GM18498 (cell line): ENCODE measurements around the gene MSL3B.
A peak's percentile ranks its signal among the peaks of the same experiment; 100 is the strongest.
"Not testable (repeated sequence)": the region's sequence is repeated elsewhere in the genome, so short reads cannot be mapped to it uniquely, and the experiment has no call there.

Experiments used
- ATAC-seq: cut with Tn5 transposase; IDR thresholded peaks from one replicate; pipeline ENCODE4 v1.9.1; 2021; ENCODE audit warnings: mild to moderate bottlenecking, moderate library complexity; ENCODE audit not compliant: unreplicated experiment

Gene MSL3B

DNA sequence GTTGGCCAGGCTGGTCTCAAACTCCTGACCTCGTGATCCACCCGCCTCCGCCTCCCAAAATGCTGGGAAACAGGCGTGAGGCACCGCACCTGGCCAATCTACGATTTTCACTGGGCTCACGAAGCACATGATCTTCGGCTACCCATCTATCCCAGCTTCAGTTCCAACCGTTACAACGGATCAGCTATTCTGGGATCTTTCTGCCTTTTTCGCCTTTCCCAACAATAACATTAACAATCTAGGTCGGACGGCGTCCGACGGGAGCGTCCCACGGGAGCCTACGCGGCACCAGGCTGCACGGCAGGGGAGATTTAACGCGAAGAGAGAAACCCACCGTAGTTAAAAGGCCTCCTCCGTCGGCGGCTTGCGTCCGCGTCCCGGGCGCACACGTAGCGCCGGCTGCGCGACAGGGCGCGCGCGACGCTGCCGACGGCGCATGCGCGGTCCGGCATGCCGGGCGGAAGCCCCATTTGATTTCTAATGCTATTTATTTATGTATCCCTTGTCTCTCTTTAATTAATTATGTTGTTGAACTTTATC is at the start of gene MSL3B:
Gene MSL3B (minus strand): TSS at position 394 of the 540 bp plus-strand sequence.
- ATAC-seq: peak; percentile 72

DNA sequence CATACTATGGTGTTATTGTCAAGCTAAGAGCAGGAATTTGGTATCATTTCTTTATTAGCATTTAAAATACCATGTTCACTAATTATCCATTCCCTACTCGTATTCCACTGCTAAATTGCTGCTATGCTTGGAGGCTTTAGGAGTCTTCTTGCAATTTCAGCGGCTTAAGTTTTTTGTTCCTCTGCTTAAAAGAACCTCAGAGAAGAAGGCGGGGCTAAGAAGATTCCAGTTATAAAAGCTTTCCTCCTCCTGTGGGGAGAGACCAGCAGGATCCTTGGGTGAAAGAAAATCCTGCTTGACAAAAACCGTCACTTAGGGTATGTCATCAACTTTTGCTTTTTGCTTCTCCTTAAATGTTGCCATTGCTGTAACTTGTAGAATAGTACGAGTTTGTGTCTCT is 48.9 kb upstream of the MSL3B start, which contains the start of gene TRPM8:
Gene TRPM8 (plus strand): TSS at position 258 of the 400 bp plus-strand sequence. CDS start 9,165 bp downstream, outside the sequence.
- no peak for ATAC-seq

DNA sequence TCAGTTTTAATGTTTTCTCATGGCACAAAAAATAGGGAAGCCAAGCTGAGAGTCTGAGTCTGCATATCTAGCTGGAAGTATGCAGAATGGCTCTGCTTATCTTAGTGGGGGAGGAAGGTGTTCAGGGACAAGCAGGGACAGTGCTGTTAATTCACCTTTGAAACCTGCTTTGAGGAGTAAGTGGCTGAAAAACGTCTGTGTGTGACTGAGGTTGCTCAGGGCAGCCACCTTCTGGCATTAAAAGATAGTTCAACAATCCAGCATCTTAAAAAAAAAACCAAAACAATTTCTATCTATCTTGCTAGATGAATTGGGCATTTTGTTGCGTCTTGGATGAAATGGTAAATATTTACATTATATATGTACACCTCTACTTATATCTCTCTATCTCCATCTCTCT is 46.9 kb upstream of the MSL3B start:
- no peak for ATAC-seq

DNA sequence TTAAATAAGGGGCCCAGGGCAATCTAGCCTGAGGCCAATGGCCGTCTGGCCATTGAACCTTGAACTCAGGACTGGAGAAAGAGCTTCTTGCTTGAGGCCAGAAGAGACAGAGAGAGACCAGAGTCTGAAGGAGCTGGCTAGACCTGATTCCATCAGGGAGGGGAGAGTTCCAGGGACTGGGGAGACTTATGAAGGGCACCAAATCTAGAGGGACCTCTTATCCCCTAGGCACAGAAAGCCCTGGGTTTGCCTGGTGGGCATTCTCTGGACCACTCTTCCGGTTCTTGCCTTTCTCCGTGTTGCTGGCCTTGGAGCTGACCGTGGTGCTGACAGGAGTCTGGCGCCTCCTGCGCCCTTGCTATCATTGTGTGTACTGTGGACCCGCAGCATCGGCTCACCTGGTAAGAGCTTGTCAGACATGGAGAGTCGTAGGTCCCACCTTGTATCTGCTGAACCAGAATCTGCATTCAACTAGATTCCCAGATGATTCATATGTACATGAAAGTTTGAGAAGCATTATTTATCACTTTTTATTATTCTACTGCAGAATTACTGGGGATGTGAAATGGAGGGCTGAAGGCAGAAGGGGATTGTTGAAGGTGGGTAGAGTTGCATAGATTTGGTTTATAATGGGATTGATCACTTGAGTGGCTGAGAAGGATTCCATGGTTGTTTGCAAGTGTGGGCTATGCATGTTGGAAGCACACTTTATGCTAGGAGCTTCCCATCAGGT is 44.7 kb upstream of the MSL3B start:
- ATAC-seq: no peak

DNA sequence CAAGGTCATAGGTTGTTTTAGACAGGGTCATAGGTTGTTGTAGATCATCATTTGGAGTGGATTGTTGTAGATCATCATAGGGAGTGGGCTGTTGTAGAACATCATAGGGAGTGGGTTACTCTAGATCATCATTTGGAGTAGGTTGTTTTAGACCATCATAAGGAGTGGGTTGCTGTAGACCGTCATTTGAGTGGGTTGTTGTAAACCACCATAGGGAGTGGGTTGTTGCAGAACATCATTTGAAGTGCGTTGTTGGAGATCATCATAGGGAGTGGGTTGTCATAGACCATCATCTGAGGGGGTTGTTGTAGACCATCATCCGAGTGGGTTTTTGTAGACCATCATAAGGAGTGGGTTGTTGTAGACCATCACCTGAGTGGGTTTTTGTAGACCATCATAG is 39.4 kb upstream of the MSL3B start:
- no peak for ATAC-seq

DNA sequence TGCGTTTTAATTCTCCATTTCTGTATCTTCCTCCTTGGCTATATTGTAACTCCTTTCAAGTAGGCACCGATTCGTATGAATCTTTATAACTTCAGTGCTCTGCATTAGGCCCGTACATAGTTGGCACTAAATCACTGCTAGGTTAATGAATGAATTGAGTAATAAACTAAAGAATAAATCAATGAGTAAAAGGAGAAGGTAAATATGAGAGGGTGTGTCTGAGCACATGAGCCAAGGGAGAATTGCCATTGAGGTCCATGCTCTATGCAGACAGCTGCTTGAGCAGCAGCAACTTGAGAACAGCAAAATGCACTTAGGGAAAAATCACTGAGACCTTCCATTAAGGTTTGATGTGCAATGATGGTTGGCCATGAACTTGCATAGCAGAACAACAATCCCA is 37.8 kb upstream of the MSL3B start:
- no peak for ATAC-seq

DNA sequence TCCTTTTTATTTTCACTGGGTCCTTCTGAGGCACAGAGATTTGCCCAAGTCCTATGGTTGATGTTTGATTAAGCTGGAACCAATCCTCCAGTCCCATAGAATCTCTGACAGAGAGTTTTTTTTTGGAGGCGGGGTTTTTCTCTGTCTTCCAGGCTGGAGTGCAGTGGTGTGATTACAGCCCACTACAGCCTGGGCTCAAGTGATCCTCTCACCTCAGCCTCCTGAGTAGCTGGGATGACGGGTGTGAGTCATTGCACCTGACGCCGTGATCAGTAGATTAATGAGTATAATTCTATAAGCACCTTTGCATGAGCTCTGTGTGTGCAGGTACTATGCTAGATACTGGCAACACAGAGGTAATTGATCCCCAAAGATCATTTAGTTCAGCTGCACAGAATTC is 33.7 kb upstream of the MSL3B start:
- ATAC-seq: no peak

DNA sequence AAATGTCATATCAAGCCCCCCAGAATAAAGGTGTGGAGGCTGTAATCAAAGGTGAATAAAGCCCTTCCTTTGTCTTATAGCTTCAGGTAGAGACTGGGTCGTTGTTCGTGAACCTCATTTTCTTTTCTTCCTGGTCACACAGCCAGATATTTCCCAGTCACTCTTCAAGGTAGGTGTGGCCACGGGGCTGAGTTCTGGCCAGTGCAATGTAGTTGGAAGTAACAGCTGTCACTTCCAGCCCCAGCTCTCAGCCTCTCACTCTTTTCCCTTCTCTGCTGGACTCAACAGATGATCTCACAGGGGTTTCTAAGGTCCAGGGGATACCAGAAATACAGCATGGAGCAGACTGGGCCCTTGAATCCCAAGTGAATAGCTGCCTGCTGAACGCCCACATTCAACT is 33.2 kb upstream of the MSL3B start:
- ATAC-seq: no peak

DNA sequence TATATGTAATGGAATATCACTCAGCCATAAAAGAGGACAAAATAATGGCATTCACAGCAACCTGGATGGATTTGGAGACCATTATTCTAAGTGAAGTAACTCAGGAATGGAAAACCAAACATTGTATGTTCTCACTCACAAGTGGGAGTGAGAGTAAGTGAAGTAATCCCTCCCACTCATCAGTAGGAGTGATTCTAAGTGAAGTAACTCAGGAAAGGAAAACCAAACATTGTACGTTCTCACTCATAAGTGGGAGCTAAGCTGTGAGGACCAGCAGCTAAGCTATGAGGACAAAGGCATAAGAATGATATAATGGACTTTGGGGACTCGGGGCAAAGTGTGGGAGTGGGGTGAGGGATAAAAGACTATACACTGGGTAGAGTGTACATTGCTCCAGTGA is 28.1 kb upstream of the MSL3B start:
- ATAC-seq: not testable (repeated sequence)

DNA sequence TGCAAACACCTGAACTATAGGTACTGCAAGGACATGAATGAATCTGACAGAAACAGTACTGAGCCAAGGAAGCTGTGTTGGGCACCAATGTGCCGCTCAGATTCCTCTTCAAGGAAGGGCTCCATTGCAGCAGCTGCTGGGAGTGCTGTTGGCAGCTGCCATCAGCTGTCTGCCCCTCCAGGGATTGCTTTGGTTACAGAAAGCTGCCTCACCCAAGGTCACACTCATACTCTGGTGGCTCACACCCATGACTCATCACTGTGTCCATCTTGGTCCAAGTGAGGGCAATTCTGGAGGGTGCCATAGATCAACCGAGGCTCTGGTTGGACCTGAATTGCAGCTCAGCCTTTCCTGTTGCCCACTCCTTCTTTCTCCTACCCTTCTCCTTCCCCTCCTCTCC is 24.6 kb upstream of the MSL3B start:
- ATAC-seq: no peak

DNA sequence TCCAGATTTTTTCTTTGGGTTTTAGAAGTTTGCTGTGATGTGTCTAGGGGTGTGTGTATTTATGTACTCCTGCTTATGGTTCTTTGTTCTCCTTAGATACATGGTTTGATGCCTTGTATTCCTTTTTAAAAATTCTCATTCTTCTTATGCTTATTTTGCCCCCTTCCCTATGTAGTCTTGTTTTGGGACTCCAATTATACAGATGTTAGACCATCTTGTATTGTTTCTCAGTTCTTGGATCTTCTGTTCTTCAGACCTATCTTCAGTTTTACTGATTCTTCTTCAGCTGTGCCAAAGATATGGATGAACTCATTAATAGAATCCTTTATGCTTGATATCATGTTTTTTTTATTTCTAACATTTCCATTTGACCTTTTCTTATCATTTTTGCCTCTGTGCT is 14.2 kb upstream of the MSL3B start:
- ATAC-seq: no peak

DNA sequence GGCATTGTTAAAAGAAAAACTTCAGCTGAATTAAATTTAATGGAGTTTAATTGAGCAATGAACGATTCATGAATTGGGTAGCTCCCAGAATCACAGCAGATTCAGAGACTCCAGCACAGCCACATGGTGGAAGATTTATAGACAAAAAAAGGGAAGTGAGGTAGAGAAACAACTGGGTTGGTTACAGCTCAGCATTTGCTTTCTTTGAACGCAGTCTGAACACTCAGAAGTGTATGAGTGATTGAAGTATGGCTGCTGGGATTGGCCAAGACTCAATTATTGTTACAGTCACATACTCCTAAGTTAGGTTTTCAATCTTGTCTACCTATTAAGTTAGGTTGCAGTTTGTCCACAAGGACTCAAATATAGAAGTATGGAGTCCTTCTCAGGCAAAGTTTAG is 3.9 kb upstream of the MSL3B start:
- ATAC-seq: not testable (repeated sequence)

DNA sequence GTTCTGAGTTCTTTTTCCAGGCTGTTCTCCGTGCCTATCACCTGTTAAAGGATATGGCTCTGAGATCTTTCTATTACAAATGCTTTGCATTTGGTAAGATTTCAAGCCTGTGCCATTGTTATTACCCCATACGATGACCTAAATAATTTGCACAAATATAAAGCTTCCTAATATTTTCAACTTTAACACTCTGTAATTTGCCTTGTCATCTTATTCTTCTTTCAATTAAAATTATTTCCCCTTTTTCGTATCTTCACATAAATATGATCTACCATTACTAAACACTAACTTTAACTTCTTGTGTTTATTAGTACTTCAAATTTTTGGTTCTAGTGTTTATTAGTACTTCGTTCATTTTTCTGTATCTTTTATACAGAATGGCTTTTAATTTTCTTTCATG is 3.2 kb upstream of the MSL3B start:
- no peak for ATAC-seq

DNA sequence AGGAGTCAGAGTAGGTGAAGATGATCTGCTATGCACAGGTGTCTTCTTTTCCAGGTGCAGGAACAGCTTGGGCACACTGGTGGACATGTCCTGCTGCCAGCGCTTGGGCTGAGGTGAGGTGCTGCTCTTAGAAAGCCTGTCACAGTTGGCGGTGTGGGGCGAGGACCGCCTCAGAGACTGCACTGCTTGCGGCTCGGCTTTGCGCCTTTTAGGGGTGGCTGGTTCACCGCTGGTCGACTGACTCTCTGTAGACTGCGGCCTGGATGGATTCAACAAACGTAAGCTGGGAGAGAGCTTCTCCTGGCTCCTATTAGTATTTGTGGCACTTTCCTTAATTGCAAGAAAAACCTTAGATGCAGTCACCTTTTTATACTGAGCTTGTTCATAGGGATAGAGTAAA is 1.7 kb downstream of the MSL3B start:
- ATAC-seq: no peak

DNA sequence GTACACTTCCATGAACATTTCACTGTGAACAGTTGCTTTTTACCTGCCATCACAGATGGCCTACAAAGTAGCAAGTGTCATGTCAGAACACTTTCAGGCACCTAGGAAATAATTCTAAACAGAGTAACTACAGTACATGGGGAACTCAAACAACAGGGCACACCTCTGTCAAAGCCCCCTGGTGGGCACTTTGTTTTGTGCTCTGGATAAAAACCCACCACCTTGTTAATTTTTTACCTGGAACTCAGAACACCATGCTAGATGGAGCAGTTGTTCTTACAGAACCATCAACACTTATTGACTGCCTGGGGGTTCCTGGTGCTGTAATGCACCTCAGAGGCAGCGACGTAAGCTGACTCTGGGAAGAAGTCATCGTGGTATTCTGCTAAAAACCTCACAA is 2.3 kb downstream of the MSL3B start:
- no peak for ATAC-seq

DNA sequence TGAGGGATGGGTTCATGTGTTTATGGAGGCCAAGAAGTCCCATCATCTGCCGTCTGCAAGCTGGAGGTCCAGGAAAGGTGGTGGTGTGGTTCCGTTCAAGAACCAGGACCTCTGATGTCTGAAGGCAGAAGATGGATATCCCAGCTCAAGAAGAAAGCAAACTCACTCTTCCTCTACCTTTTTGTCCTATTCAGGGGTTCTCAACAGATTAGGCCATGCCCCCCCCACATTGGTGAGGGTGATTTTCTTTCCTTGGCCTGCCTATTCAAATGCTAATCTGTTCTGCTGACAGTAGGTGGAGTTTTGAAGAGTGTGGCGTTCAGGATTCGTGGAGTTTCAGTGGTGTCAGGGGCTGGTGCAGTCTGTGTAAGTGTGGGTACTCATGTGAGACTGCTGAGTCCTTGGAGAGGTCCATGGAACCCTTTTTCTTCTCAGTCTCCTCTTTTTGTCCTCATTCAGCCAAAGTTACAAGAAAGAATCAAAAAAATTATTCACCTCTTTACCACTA is 5.9 kb downstream of the MSL3B start:
- ATAC-seq: no peak

DNA sequence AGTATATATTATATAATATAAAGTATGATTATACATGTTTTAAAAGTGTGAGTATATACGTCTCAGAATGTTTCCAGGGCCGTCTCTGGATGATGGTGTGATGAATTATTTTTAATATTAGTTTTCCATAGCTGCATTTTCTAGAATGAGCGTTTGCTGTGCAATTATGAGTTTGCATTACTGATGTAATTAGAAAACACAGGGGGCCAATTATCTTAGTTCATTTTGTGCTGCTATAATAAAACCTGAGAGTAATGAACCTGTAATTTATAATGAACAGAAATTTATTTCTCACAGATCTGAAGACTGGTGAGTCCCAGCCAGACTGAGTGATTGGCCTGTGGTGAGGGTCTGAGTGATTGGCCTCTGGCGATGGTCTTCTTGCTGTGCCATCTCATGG is 9.9 kb downstream of the MSL3B start:
- ATAC-seq: no peak

DNA sequence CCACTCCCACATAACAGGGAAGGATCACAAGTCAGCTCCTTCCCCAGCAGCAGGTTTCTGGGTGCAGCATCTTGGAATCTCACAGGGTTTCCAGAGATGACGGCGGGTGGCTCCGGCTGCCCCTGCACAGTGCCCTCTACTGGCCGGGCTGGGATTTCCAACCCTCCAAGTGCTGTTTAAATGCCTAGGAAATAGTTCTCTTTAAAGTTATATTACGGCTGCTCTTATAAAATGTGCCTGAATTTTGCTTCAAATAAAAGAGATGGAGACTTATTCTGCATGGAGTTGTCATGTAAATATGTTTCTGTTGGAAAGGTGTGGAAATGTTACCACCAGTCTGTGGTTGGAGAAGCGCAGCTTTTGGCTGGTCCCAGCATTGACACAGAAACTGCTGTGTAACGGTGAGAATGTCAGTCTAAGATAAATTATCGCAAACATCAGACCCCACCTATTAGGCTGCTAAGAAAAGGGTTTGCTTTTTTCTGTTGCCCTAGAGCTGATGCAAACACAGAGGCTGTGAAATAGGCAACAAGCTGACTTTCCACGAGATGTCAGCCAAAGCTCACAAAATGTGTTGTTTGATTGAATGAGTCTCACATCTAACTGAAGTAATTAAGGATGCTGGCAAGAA is 10.6 kb downstream of the MSL3B start:
- ATAC-seq: no peak

DNA sequence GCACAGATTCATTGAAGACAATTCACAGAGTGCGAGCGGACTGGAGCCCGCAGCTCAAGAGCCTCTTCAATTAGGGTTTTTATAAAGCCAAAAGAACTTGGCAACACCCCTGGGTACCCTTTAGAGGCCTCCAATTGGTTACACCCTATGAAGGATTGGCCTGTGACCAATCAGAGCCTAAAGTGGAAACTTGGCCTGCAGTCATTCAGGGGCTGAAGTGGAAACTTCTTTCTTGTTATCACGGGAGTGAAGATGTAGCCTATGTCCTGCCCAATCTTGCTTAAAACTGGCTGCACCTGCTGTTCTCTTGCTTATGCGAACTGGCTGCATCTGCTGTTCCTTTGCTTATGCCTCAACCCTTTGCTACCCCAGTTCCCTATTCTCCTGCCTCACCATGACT is 12.0 kb downstream of the MSL3B start:
- ATAC-seq: no peak

DNA sequence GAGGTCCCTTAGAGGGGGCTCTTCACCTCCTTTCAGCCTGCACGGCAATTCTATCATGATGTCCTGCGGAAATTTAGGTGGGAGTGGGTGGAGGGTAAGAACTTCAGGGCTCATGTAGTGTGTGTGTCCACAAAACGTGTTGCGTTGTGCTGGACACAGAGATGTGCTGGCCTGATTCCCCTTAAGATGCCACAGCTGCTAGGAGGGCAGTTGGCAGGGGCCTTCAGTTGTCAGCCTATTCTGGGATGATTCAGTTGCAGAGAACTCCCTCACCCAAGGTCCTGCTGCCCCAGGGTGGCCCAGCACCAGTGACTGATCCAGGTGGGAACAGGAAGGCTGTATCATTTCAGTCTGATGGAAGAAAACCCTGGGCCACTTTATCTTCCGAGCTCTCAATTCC is 12.8 kb downstream of the MSL3B start:
- no peak for ATAC-seq

DNA sequence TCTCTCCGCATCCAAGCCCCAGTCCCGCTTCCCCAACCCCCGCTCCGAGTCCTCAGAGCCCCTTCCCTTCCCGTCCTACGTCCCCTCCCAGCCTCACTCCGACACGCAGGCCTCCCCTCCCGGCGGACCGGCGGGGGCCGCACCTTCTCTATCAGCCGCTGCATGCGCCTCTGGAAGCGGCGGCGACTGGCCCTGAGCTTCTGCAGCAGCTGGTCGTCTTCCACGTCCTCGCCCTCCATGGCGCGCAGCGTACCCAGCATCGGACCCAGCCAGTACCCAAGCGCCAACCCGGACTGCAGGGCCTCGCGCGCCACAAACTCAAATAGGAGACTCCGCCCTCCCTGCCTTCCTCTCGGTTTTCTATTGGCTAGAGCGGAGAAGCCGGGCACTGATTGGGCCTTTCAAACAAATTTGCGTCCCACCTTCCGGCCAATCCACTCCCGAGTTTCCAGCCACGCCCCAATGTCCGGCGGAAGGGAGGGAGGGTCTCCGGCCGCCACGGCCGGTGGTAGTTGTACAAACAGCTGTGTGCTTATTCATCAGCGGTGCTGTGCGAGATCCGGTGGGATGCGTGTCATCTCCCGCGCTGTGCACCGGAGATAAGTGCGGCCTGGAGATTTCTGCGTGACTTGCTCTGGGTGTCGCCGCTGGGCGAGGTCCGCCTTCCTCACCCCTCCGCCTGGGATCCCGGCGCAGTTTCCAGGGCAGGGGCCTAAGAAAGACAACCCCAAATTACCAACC is 13.8 kb downstream of the MSL3B start, which contains the start of gene HJURP:
Gene HJURP (minus strand): TSS at position 295 of the 741 bp plus-strand sequence. CDS start 35 bp downstream, at position 260.
- ATAC-seq: peak; percentile 98
